Mesodermal cell (in vitro differentiated cells): Measurements from ENCODE around the gene FER.
"Not testable (repeated sequence)": the region's sequence is repeated elsewhere in the genome, so short reads cannot be mapped to it uniquely, and the experiment has no call there.

Source experiments
- H3K27ac ChIP-seq: 2 replicates; pipeline ENCODE4 v1.7.0; 2013; ENCODE audit warnings: mild to moderate bottlenecking, low read depth, low read length, moderate library complexity; ENCODE audit not compliant: severe bottlenecking
- H3K36me3 ChIP-seq: 2 replicates; pipeline ENCODE4 v1.7.1; 2013; ENCODE audit warnings: mild to moderate bottlenecking, low read length, moderate library complexity; ENCODE audit not compliant: control insufficient read depth, insufficient read depth
- H3K4me1 ChIP-seq: one replicate; pipeline ENCODE4 v1.7.1; 2013; ENCODE audit warnings: mild to moderate bottlenecking, low read length; ENCODE audit not compliant: insufficient read depth, control insufficient read depth, poor library complexity, severe bottlenecking
- H3K4me3 ChIP-seq: 2 replicates; pipeline ENCODE4 v1.7.0; 2013; ENCODE audit warnings: low read length, control low read depth, mild to moderate bottlenecking; ENCODE audit not compliant: insufficient read depth, poor library complexity, severe bottlenecking; ENCODE audit errors: extremely low read depth
- H3K9me3 ChIP-seq: 2 replicates; pipeline ENCODE4 v1.7.1; 2013; ENCODE audit warnings: mild to moderate bottlenecking, low read length, moderate library complexity; ENCODE audit not compliant: control insufficient read depth
- WGBS, 2 experiments: methylation state at CpG; one replicate each; pipeline ENCODE4 v1.1.5; 2013; ENCODE audit warnings: missing lambda C conversion rate in 2 of 2; ENCODE audit not compliant: insufficient coverage in 2 of 2; 5-methylcytosine and 5-hydroxymethylcytosine counted together

FER gene

GRCh38 chr5:109170629-109171350 is 423.1 kb downstream of the FER start:
- Histone ChIP-seq H3K27ac (no peak overlapping the region), H3K4me1 (no peaks in the 10 kb centered on the region), H3K36me3 (no peaks in the 10 kb centered on the region), H3K4me3 (no peak overlapping the region), H3K9me3 (no peaks in the 10 kb centered on the region)
- WGBS, 2 experiments: no CpG with 5 or more reads among the region's 3 CpGs

- not testable (repeated sequence) for H3K9me3 ChIP-seq, H3K4me3 ChIP-seq, H3K36me3 ChIP-seq, H3K27ac ChIP-seq, H3K4me1 ChIP-seq
- 100% methylated on average over 1 to 2 of the region's 3 CpGs for WGBS, 2 experiments
Measured at GRCh38 chr5:109171437-109172073, 423.9 kb downstream of the FER start.

- H3K4me1 ChIP-seq: no peaks in the 10 kb centered on the region
- H3K27ac ChIP-seq: no peak overlapping the region
- no peaks in the 10 kb centered on the region for H3K9me3 ChIP-seq
- no peaks in the 10 kb centered on the region for H3K36me3 ChIP-seq
- 100% methylated on average over 2 of the region's 2 CpGs; no CpG with 5 or more reads in 1 of the 2 experiments for WGBS, 2 experiments
- no peak overlapping the region for H3K4me3 ChIP-seq
Measured at GRCh38 chr5:109173036-109173794, 425.5 kb downstream of the FER start.

GRCh38 chr5:109177227-109177626 is 429.5 kb downstream of the FER start:
- 79 to 86% methylated on average over 1 to 2 of the region's 2 CpGs for WGBS, 2 experiments
- H3K4me1 ChIP-seq: no peaks in the 10 kb centered on the region
- H3K27ac ChIP-seq: no peak overlapping the region
- H3K9me3 ChIP-seq: no peaks in the 10 kb centered on the region
- no peak overlapping the region for H3K4me3 ChIP-seq
- H3K36me3 ChIP-seq: no peaks in the 10 kb centered on the region

GRCh38 chr5:109177782-109178181 is 430.1 kb downstream of the FER start:
- H3K27ac ChIP-seq: no peak overlapping the region
- H3K4me3 ChIP-seq: no peak overlapping the region
- H3K9me3 ChIP-seq: no peaks in the 10 kb centered on the region
- no peaks in the 10 kb centered on the region for H3K36me3 ChIP-seq
- no peaks in the 10 kb centered on the region for H3K4me1 ChIP-seq

- 71 to 76% methylated on average over 1 to 2 of the region's 4 CpGs for WGBS, 2 experiments
- Histone ChIP-seq H3K27ac (no peak overlapping the region), H3K4me3 (no peak overlapping the region), H3K9me3 (no peaks in the 10 kb centered on the region), H3K36me3 (no peaks in the 10 kb centered on the region), H3K4me1 (no peaks in the 10 kb centered on the region)
Measured at GRCh38 chr5:109180668-109181067, 433.0 kb downstream of the FER start.

- Histone ChIP-seq H3K4me3 (no peak overlapping the region), H3K4me1 (peaks cover 2% of the 10 kb centered on the region), H3K36me3 (peaks cover 4% of the 10 kb centered on the region), H3K9me3 (no peaks in the 10 kb centered on the region), H3K27ac (no peak overlapping the region)
- WGBS, 2 experiments: 90 to 94% methylated on average over 1 to 2 of the region's 3 CpGs
Measured at GRCh38 chr5:109186759-109187158, 439.1 kb downstream of the FER start.

GRCh38 chr5:109191153-109191558 is 443.5 kb downstream of the FER start:
- no CpG with 5 or more reads among the region's 2 CpGs for WGBS, 2 experiments
- Histone ChIP-seq H3K36me3 (peaks cover 2% of the 10 kb centered on the region), H3K4me3 (no peak overlapping the region), H3K27ac (no peak overlapping the region), H3K9me3 (no peaks in the 10 kb centered on the region), H3K4me1 (peaks cover 2% of the 10 kb centered on the region)

GRCh38 chr5:109192027-109192426 is 444.3 kb downstream of the FER start:
- Histone ChIP-seq H3K36me3 (no peaks in the 10 kb centered on the region), H3K4me1 (peaks cover 2% of the 10 kb centered on the region), H3K4me3 (no peak overlapping the region), H3K27ac (no peak overlapping the region), H3K9me3 (no peaks in the 10 kb centered on the region)
- no CpG with 5 or more reads among the region's 1 CpG for WGBS, 2 experiments

GRCh38 chr5:109192555-109193281 is 445.0 kb downstream of the FER start:
- H3K4me1 ChIP-seq: peaks cover 2% of the 10 kb centered on the region
- no peak overlapping the region for H3K4me3 ChIP-seq
- H3K36me3 ChIP-seq: no peaks in the 10 kb centered on the region
- no peak overlapping the region for H3K27ac ChIP-seq
- WGBS, 2 experiments: 72 to 86% methylated on average over 2 to 4 of the region's 6 CpGs
- no peaks in the 10 kb centered on the region for H3K9me3 ChIP-seq
